CD8-positive, alpha-beta memory T cell (primary cell): ENCODE measurements around the gene TSPAN6. TPM values are rescaled to one million over a fixed set of nuclear protein-coding genes. Genes with fewer than 3 reads are reported as not detected.
A peak's percentile ranks its signal among the peaks of the same experiment; 100 is the strongest.

Source experiments
- CTCF ChIA-PET: fragments of 350-600 bp; sonication (Branson Sonifier 250); formaldehyde crosslinking; loops from one replicate; lab custom pipeline; 2021; ENCODE audit warnings: antibody characterized with exemption; lab: Charles Lee
- POLR2A ChIA-PET: fragments of 350-600 bp; sonication (Branson Sonifier 250); formaldehyde crosslinking; loops from one replicate; lab custom pipeline; 2021; ENCODE audit warnings: antibody characterized with exemption; lab: Charles Lee
- DNase-seq, 5 donors: peaks; one replicate each; pipeline versions ENCODE4 v3.0.0 to v3.0.0-alpha.2; 2020 to 2022; ENCODE audit warnings: mixed read lengths in 1 of 5
- H3K27ac ChIP-seq: one replicate; pipeline ENCODE4 v1.7.0; 2013; ENCODE audit warnings: low read depth, mild to moderate bottlenecking, low read length, moderate library complexity
- H3K27me3 ChIP-seq: 2 replicates; pipeline ENCODE4 v1.7.0; 2013; ENCODE audit warnings: low read length, mild to moderate bottlenecking; ENCODE audit not compliant: insufficient read depth, poor library complexity, severe bottlenecking
- H3K36me3 ChIP-seq: 2 replicates; pipeline ENCODE4 v1.7.0; 2013; ENCODE audit warnings: mild to moderate bottlenecking, low read length, moderate library complexity; ENCODE audit not compliant: insufficient read depth
- H3K4me1 ChIP-seq: 2 replicates; pipeline ENCODE4 v1.7.0; 2013; ENCODE audit warnings: mild to moderate bottlenecking, low read length, moderate library complexity; ENCODE audit not compliant: insufficient read depth
- H3K4me3 ChIP-seq: 2 replicates; pipeline ENCODE4 v1.7.0; 2013; ENCODE audit warnings: mild to moderate bottlenecking, low read length
- H3K9me3 ChIP-seq: 2 replicates; pipeline ENCODE4 v1.7.0; 2013; ENCODE audit warnings: mild to moderate bottlenecking, low read length
- H3K27ac Mint-ChIP-seq, 8 donors: one replicate each; pipeline ENCODE4 v1.8.0; 2020 to 2021; ENCODE audit warnings: mixed read lengths in 8 of 8, mild to moderate bottlenecking in 6 of 8, inconsistent platforms in 3 of 8, moderate library complexity in 3 of 8
- H3K27me3 Mint-ChIP-seq, 2 donors: one replicate each; pipeline ENCODE4 v1.8.0; 2020 to 2021; ENCODE audit warnings: mixed read lengths in 2 of 2, mild to moderate bottlenecking in 1 of 2, moderate library complexity in 1 of 2
- H3K36me3 Mint-ChIP-seq, 3 donors: one replicate each; pipeline ENCODE4 v1.8.0; 2020 to 2021; ENCODE audit warnings: mixed read lengths in 3 of 3, inconsistent platforms in 1 of 3, mild to moderate bottlenecking in 1 of 3
- H3K4me1 Mint-ChIP-seq, 3 donors: one replicate each; pipeline ENCODE4 v1.8.0; 2020 to 2021; ENCODE audit warnings: mixed read lengths in 3 of 3, inconsistent platforms in 1 of 3, mild to moderate bottlenecking in 1 of 3
- H3K4me3 Mint-ChIP-seq, 7 donors: one replicate each; pipeline ENCODE4 v1.8.0; 2020 to 2021; ENCODE audit warnings: mixed read lengths in 7 of 7, mild to moderate bottlenecking in 6 of 7, moderate library complexity in 4 of 7, inconsistent platforms in 2 of 7
- H3K9me3 Mint-ChIP-seq, 5 donors: one replicate each; pipeline ENCODE4 v1.8.0; 2020 to 2022; ENCODE audit warnings: mixed read lengths in 5 of 5, mild to moderate bottlenecking in 3 of 5, moderate library complexity in 2 of 5, inconsistent platforms in 1 of 5
- polyA plus RNA-seq: library from polyadenylated mRNA; unstranded; fragments of 300-500 nt; fragmentation: Illumina TruSeq; gene quantifications from one replicate; pipeline ENCODE4 v1.2.3, GENCODE V29; 2021
- total RNA-seq, 2 experiments: library from RNA; stranded (reverse); gene quantifications; one replicate each; pipeline ENCODE4 v1.2.3, GENCODE V29; 2021

The TSPAN6 gene
- total and polyA plus RNA-seq, 3 experiments from 2014 or later = 0.07 to 1.9 (median 0.33) TPM

GRCh38 chrX:100611951-100612350 lies 24.7 kb downstream of the TSPAN6 start:
- Mint-ChIP-seq H3K27me3 (peaks cover 13 to 23% of the 10 kb centered on the region in 2 donors), H3K4me3 (no peak overlapping the region), H3K4me1 (no peaks in the 10 kb centered on the region), H3K36me3 (peaks cover 0 to 3% (median 0%) of the 10 kb centered on the region in 3 donors), H3K27ac (no peak overlapping the region), H3K9me3 (no peaks in the 10 kb centered on the region)
- Histone ChIP-seq H3K27ac (no peak overlapping the region), H3K4me3 (no peak overlapping the region), H3K9me3 (no peaks in the 10 kb centered on the region), H3K4me1 (no peaks in the 10 kb centered on the region), H3K27me3 (no peaks in the 10 kb centered on the region), H3K36me3 (no peaks in the 10 kb centered on the region)
- DNase-seq = no peak
- CTCF ChIA-PET = no interaction called here
- POLR2A ChIA-PET = no interaction called here

GRCh38 chrX:100609591-100609990 lies 27.0 kb downstream of the TSPAN6 start:
- H3K9me3 ChIP-seq = no peaks in the 10 kb centered on the region
- H3K27ac ChIP-seq = no peak overlapping the region
- no peak overlapping the region for H3K4me3 Mint-ChIP-seq
- ChIA-PET CTCF (no interaction called here), POLR2A (no interaction called here)
- H3K27ac Mint-ChIP-seq = no peak overlapping the region
- no peaks in the 10 kb centered on the region for H3K4me1 ChIP-seq
- DNase-seq = no peak
- no peaks in the 10 kb centered on the region for H3K9me3 Mint-ChIP-seq
- no peaks in the 10 kb centered on the region for H3K36me3 Mint-ChIP-seq
- no peaks in the 10 kb centered on the region for H3K4me1 Mint-ChIP-seq
- H3K36me3 ChIP-seq = no peaks in the 10 kb centered on the region
- H3K27me3 Mint-ChIP-seq = peaks cover 9 to 16% of the 10 kb centered on the region in 2 donors
- H3K27me3 ChIP-seq = no peaks in the 10 kb centered on the region
- no peak overlapping the region for H3K4me3 ChIP-seq

- Histone ChIP-seq H3K4me3 (no peak overlapping the region), H3K9me3 (no peaks in the 10 kb centered on the region), H3K27ac (no peak overlapping the region), H3K4me1 (no peaks in the 10 kb centered on the region), H3K36me3 (no peaks in the 10 kb centered on the region), H3K27me3 (no peaks in the 10 kb centered on the region)
- Mint-ChIP-seq H3K4me3 (no peak overlapping the region), H3K27me3 (peaks cover 8 to 14% of the 10 kb centered on the region in 2 donors), H3K9me3 (no peaks in the 10 kb centered on the region), H3K4me1 (no peaks in the 10 kb centered on the region), H3K36me3 (no peaks in the 10 kb centered on the region), H3K27ac (no peak overlapping the region)
- DNase-seq = no peak
- ChIA-PET CTCF (no interaction called here), POLR2A (no interaction called here)
Observed at GRCh38 chrX:100606753-100607152, 29.9 kb downstream of the TSPAN6 start.

GRCh38 chrX:100600758-100601157 lies 35.8 kb downstream of the TSPAN6 start:
- no peak overlapping the region for H3K27ac Mint-ChIP-seq
- POLR2A ChIA-PET = no interaction called here
- H3K4me1 Mint-ChIP-seq = peaks cover 0 to 4% (median 0%) of the 10 kb centered on the region in 3 donors
- CTCF ChIA-PET = no interaction called here
- no peaks in the 10 kb centered on the region for H3K4me1 ChIP-seq
- no peaks in the 10 kb centered on the region for H3K27me3 ChIP-seq
- H3K36me3 ChIP-seq = no peaks in the 10 kb centered on the region
- peaks cover 4 to 8% of the 10 kb centered on the region in 2 donors for H3K27me3 Mint-ChIP-seq
- H3K36me3 Mint-ChIP-seq = no peaks in the 10 kb centered on the region
- no peaks in the 10 kb centered on the region for H3K9me3 Mint-ChIP-seq
- no peak overlapping the region for H3K4me3 ChIP-seq
- no peaks in the 10 kb centered on the region for H3K9me3 ChIP-seq
- DNase-seq = no peak
- no peak overlapping the region for H3K4me3 Mint-ChIP-seq
- no peak overlapping the region for H3K27ac ChIP-seq

GRCh38 chrX:100600340-100600739 lies 36.3 kb downstream of the TSPAN6 start:
- POLR2A ChIA-PET = no interaction called here
- Mint-ChIP-seq H3K4me1 (peaks cover 0 to 4% (median 0%) of the 10 kb centered on the region in 3 donors), H3K9me3 (no peaks in the 10 kb centered on the region), H3K4me3 (no peak overlapping the region), H3K27me3 (peaks cover 5 to 8% of the 10 kb centered on the region in 2 donors), H3K27ac (no peak overlapping the region), H3K36me3 (no peaks in the 10 kb centered on the region)
- no peak overlapping the region for H3K27ac ChIP-seq
- no peaks in the 10 kb centered on the region for H3K4me1 ChIP-seq
- no peaks in the 10 kb centered on the region for H3K9me3 ChIP-seq
- no peaks in the 10 kb centered on the region for H3K36me3 ChIP-seq
- H3K4me3 ChIP-seq = no peak overlapping the region
- CTCF ChIA-PET = no interaction called here
- no peak for DNase-seq
- H3K27me3 ChIP-seq = no peaks in the 10 kb centered on the region

- H3K4me3 Mint-ChIP-seq = no peak overlapping the region
- POLR2A ChIA-PET = no interaction called here
- CTCF ChIA-PET = no interaction called here
Observed at GRCh38 chrX:100599456-100599855, 37.1 kb downstream of the TSPAN6 start.

GRCh38 chrX:100596601-100597000 lies 40.0 kb downstream of the TSPAN6 start:
- Histone ChIP-seq H3K4me1 (no peaks in the 10 kb centered on the region), H3K27ac (no peak overlapping the region), H3K27me3 (no peaks in the 10 kb centered on the region), H3K4me3 (no peak overlapping the region), H3K9me3 (no peaks in the 10 kb centered on the region), H3K36me3 (no peaks in the 10 kb centered on the region)
- H3K27me3 Mint-ChIP-seq = peaks cover 0 to 10% of the 10 kb centered on the region in 2 donors
- H3K27ac Mint-ChIP-seq = no peak overlapping the region
- H3K9me3 Mint-ChIP-seq = peaks cover 0 to 2% (median 0%) of the 10 kb centered on the region in 5 donors
- no peak for DNase-seq
- H3K36me3 Mint-ChIP-seq = no peaks in the 10 kb centered on the region
- POLR2A ChIA-PET = no interaction called here
- H3K4me3 Mint-ChIP-seq = no peak overlapping the region
- peaks cover 0 to 4% (median 0%) of the 10 kb centered on the region in 3 donors for H3K4me1 Mint-ChIP-seq
- CTCF ChIA-PET = no interaction called here

More at GRCh38 chrX:100599456-100599855, 37.1 kb downstream of the TSPAN6 start:
- H3K4me1 Mint-ChIP-seq = peaks cover 0 to 4% (median 0%) of the 10 kb centered on the region in 3 donors
- no peak overlapping the region for H3K27ac ChIP-seq
- peak overlapping the region in 1 of 8 donors; percentile 47 for H3K27ac Mint-ChIP-seq
- peaks cover 6 to 7% of the 10 kb centered on the region in 2 donors for H3K27me3 Mint-ChIP-seq
- H3K36me3 ChIP-seq = no peaks in the 10 kb centered on the region
- peaks cover 0 to 2% (median 0%) of the 10 kb centered on the region in 5 donors for H3K9me3 Mint-ChIP-seq
- H3K9me3 ChIP-seq = no peaks in the 10 kb centered on the region
- H3K36me3 Mint-ChIP-seq = no peaks in the 10 kb centered on the region
- DNase-seq = no peak
- no peaks in the 10 kb centered on the region for H3K27me3 ChIP-seq
- H3K4me1 ChIP-seq = no peaks in the 10 kb centered on the region
- no peak overlapping the region for H3K4me3 ChIP-seq

- Histone ChIP-seq H3K9me3 (no peaks in the 10 kb centered on the region), H3K27me3 (no peaks in the 10 kb centered on the region), H3K27ac (no peak overlapping the region), H3K4me1 (no peaks in the 10 kb centered on the region), H3K4me3 (no peak overlapping the region), H3K36me3 (no peaks in the 10 kb centered on the region)
- Mint-ChIP-seq H3K27ac (no peak overlapping the region), H3K9me3 (peaks cover 0 to 2% (median 0%) of the 10 kb centered on the region in 5 donors), H3K4me3 (no peak overlapping the region), H3K4me1 (no peaks in the 10 kb centered on the region), H3K27me3 (peaks cover 0 to 10% of the 10 kb centered on the region in 2 donors), H3K36me3 (no peaks in the 10 kb centered on the region)
- ChIA-PET CTCF (no interaction called here), POLR2A (no interaction called here)
- no peak for DNase-seq
Observed at GRCh38 chrX:100593581-100593980, 43.0 kb downstream of the TSPAN6 start.
